GM06990 (cell line): Measurements from ENCODE around the gene CFAP99.

ENCODE experiments used
- DNase-seq: peaks from one replicate; pipeline ENCODE4 v3.0.0-alpha.2; 2011; ENCODE audit not compliant: insufficient read length; ENCODE audit errors: extremely low read depth
- H3K27me3 ChIP-seq: replicated peaks from 2 replicates; pipeline ENCODE4 v1.6.0; 2011; ENCODE audit warnings: low read length; ENCODE audit not compliant: control insufficient read depth, insufficient read depth
- H3K36me3 ChIP-seq: 2 replicates; pipeline ENCODE4 v1.5.1; 2011; ENCODE audit warnings: low read length; ENCODE audit not compliant: control insufficient read depth, insufficient read depth
- H3K4me3 ChIP-seq: replicated peaks from 2 replicates; pipeline ENCODE4 v1.5.1; 2011; ENCODE audit warnings: low read depth, mild to moderate bottlenecking, control low read depth, low read length
- CTCF ChIP-seq: IDR thresholded peaks from 2 replicates; pipeline ENCODE4 v1.5.1; 2011; ENCODE audit warnings: low read length, control low read depth, mild to moderate bottlenecking, inconsistent platforms; ENCODE audit not compliant: insufficient read depth, poor library complexity, severe bottlenecking

The CFAP99 gene

GRCh38 chr4:2388429-2389182, 30.1 kb upstream of the CFAP99 start:
- no peak for TF ChIP-seq CTCF

GRCh38 chr4:2389691-2390090, 29.1 kb upstream of the CFAP99 start:
- H3K4me3 ChIP-seq: no peak overlapping the region
- no peaks in the 10 kb centered on the region for H3K36me3 ChIP-seq
- DNase-seq: no peak
- peaks cover 2% of the 10 kb centered on the region for H3K27me3 ChIP-seq
- no peak for TF ChIP-seq CTCF

More at GRCh38 chr4:2388429-2389182, 30.1 kb upstream of the CFAP99 start:
- peaks cover 2% of the 10 kb centered on the region for H3K27me3 ChIP-seq
- H3K4me3 ChIP-seq: no peak overlapping the region
- no peaks in the 10 kb centered on the region for H3K36me3 ChIP-seq
- no peak for DNase-seq

GRCh38 chr4:2390146-2390545, 28.6 kb upstream of the CFAP99 start:
- DNase-seq: no peak

GRCh38 chr4:2390784-2391421, 27.9 kb upstream of the CFAP99 start:
- Histone ChIP-seq H3K27me3 (no peaks in the 10 kb centered on the region; the same call in none of the 2 replicates), H3K4me3 (no peak overlapping the region), H3K36me3 (no peaks in the 10 kb centered on the region)
- TF ChIP-seq CTCF: no peak
- DNase-seq: no peak

More at GRCh38 chr4:2390146-2390545, 28.6 kb upstream of the CFAP99 start:
- H3K4me3 ChIP-seq: no peak overlapping the region
- no peaks in the 10 kb centered on the region for H3K36me3 ChIP-seq
- H3K27me3 ChIP-seq: peaks cover 2% of the 10 kb centered on the region
- TF ChIP-seq CTCF: no peak

- Histone ChIP-seq H3K27me3 (no peaks in the 10 kb centered on the region; the same call in none of the 2 replicates), H3K36me3 (no peaks in the 10 kb centered on the region), H3K4me3 (no peak overlapping the region)
- no peak for TF ChIP-seq CTCF
- no peak for DNase-seq
Measured at GRCh38 chr4:2393353-2394270, 25.1 kb upstream of the CFAP99 start.
